HepG2 (cell line): ENCODE data around the gene GJD3. TPM values are rescaled to one million over a fixed set of nuclear protein-coding genes. Genes with fewer than 3 reads are reported as not detected.

ENCODE experiments used
- AHDC1 ChIP-seq: sonication (generic); formaldehyde crosslinking; IDR thresholded peaks from 2 replicates; pipeline ENCODE4 v1.5.1; 2020; ENCODE audit warnings: mild to moderate bottlenecking, missing genetic modification reagents, borderline replicate concordance
- ATF5 ChIP-seq: sonication (generic); formaldehyde crosslinking; IDR thresholded peaks from 2 replicates; pipeline ENCODE4 v1.4.0; 2020; ENCODE audit warnings: mild to moderate bottlenecking, low read depth, missing genetic modification reagents
- CCDC6 ChIP-seq: sonication (generic); formaldehyde crosslinking; IDR thresholded peaks from 2 replicates; pipeline ENCODE4 v1.8.1; 2022; ENCODE audit warnings: mild to moderate bottlenecking, missing genetic modification reagents, moderate library complexity
- DNMT1 ChIP-seq: sonication (generic); formaldehyde crosslinking; IDR thresholded peaks from 2 replicates; pipeline ENCODE4 v1.5.1; 2020; ENCODE audit warnings: mild to moderate bottlenecking, missing genetic modification reagents
- DNMT3B ChIP-seq: conservative IDR thresholded peaks from 2 replicates; pipeline ENCODE4 v1.6.1; 2016; ENCODE audit warnings: missing biosample characterization, control low read depth
- FLYWCH1 ChIP-seq: sonication (generic); formaldehyde crosslinking; IDR thresholded peaks from 2 replicates; pipeline ENCODE4 v1.8.1; 2023; ENCODE audit warnings: mild to moderate bottlenecking, missing genetic modification reagents
- HINFP ChIP-seq: sonication (generic); formaldehyde crosslinking; IDR thresholded peaks from 2 replicates; pipeline ENCODE4 v1.4.0; 2020; ENCODE audit warnings: low read depth, mild to moderate bottlenecking, missing genetic modification reagents
- HOXA5 ChIP-seq: sonication (generic); formaldehyde crosslinking; IDR thresholded peaks from 2 replicates; pipeline ENCODE4 v1.4.0; 2020; ENCODE audit warnings: missing genetic modification reagents
- MAFG ChIP-seq: sonication (generic); formaldehyde crosslinking; IDR thresholded peaks from 2 replicates; pipeline ENCODE4 v1.5.1; 2020; ENCODE audit warnings: mild to moderate bottlenecking, missing genetic modification reagents
- SAP130 ChIP-seq: IDR thresholded peaks from 2 replicates; pipeline ENCODE4 v1.6.1; 2016; ENCODE audit warnings: low read depth
- TBL1XR1 ChIP-seq: fragments of 150-350 bp; IDR thresholded peaks from 2 replicates; pipeline ENCODE4 v1.6.1; 2014; ENCODE audit warnings: borderline replicate concordance, low read length; ENCODE audit not compliant: partially characterized antibody
- YY1 ChIP-seq: IDR thresholded peaks from 2 replicates; pipeline ENCODE4 v1.6.1; 2011; ENCODE audit warnings: low read length, low read depth, moderate library complexity, mild to moderate bottlenecking; ENCODE audit not compliant: insufficient read depth, insufficient replicate concordance
- ZNF12 ChIP-seq: sonication (generic); formaldehyde crosslinking; IDR thresholded peaks from 2 replicates; pipeline ENCODE4 v1.5.0; 2020; ENCODE audit warnings: missing genetic modification reagents
- ZNF207 ChIP-seq: fragments of 450-650 bp; IDR thresholded peaks from 2 replicates; pipeline ENCODE4 v1.6.1; 2016; ENCODE audit warnings: antibody characterized with exemption, borderline replicate concordance
- ZNF235 ChIP-seq: sonication (generic); formaldehyde crosslinking; IDR thresholded peaks from 2 replicates; pipeline ENCODE4 v1.8.1; 2023; ENCODE audit warnings: mild to moderate bottlenecking, missing genetic modification reagents, borderline replicate concordance
- ZNF33B ChIP-seq: sonication (generic); formaldehyde crosslinking; IDR thresholded peaks from 2 replicates; pipeline ENCODE4 v1.5.1; 2020; ENCODE audit warnings: mild to moderate bottlenecking, missing genetic modification reagents
- ZNF446 ChIP-seq: sonication (generic); formaldehyde crosslinking; IDR thresholded peaks from 2 replicates; pipeline ENCODE4 v1.5.0; 2020; ENCODE audit warnings: mild to moderate bottlenecking, missing genetic modification reagents
- ZNF451 ChIP-seq: sonication (generic); formaldehyde crosslinking; IDR thresholded peaks from 2 replicates; pipeline ENCODE4 v1.5.0; 2020; ENCODE audit warnings: mild to moderate bottlenecking, missing genetic modification reagents
- ZNF567 ChIP-seq: sonication (generic); formaldehyde crosslinking; IDR thresholded peaks from 2 replicates; pipeline ENCODE4 v1.8.1; 2023; ENCODE audit warnings: mild to moderate bottlenecking, missing genetic modification reagents, borderline replicate concordance
- ZNF607 ChIP-seq: sonication (generic); formaldehyde crosslinking; IDR thresholded peaks from 2 replicates; pipeline ENCODE4 v1.5.1; 2020; ENCODE audit warnings: missing genetic modification reagents, mild to moderate bottlenecking, borderline replicate concordance
- ZNF816 ChIP-seq: sonication (generic); formaldehyde crosslinking; IDR thresholded peaks from 2 replicates; pipeline ENCODE4 v1.8.0; 2022; ENCODE audit warnings: missing genetic modification reagents, mild to moderate bottlenecking, borderline replicate concordance
- ZSCAN29 ChIP-seq: sonication (generic); formaldehyde crosslinking; conservative IDR thresholded peaks from 2 replicates; pipeline ENCODE4 v1.4.0; 2020; ENCODE audit warnings: mild to moderate bottlenecking, missing genetic modification reagents
- polyA plus RNA-seq, 8 experiments: library from polyadenylated mRNA; depleted of rRNA in 3 of 8; stranded (reverse) in 7 of 8; unstranded in 1 of 8; fragments of >200 nt; fragmentation: Illumina TruSeq in 4 of 8; extraction: Trizol in 4 of 8; gene quantifications; 2 replicates each; pipeline versions ENCODE4 v1.2.1 to v1.2.3, GENCODE V29; 2011 to 2016; ENCODE audit warnings: low read depth in 4 of 8, missing spikeins in 1 of 8, mixed read lengths in 1 of 8; ENCODE audit not compliant: insufficient read depth in 1 of 8
- total RNA-seq, 5 experiments: library from RNA; depleted of rRNA; stranded (reverse); fragments of >200 nt; fragmentation: Illumina TruSeq; extraction: Trizol; gene quantifications; 2 replicates each; pipeline ENCODE4 v1.2.3, GENCODE V29; 2016; ENCODE audit warnings: low read depth in 1 of 5

GJD3 gene
- total and polyA plus RNA-seq, 2 of the 13 experiments (the other 11 are each of a cell fraction or from before 2014, with no cell fraction given), result not detected

GRCh38 chr17:40340880-40341807, 23.4 kb downstream of the GJD3 start (continued):
- 0 out of 2 replicates have a peak, but pooled peaks have one; percentile 75 for TF ChIP-seq ZNF567 (CRISPR knock-in tag)
- TF ChIP-seq DNMT1, result peak; percentile 54; the same call in 1 of the 2 replicates
- TF ChIP-seq ZNF816, result no peak
- TF ChIP-seq SAP130 (CRISPR knock-in tag), result peak; percentile 94
- no peak; the same call in 1 of the 2 replicates for TF ChIP-seq ATF5 (CRISPR knock-in tag)
- TF ChIP-seq ZNF33B (CRISPR knock-in tag), result no peak
- TF ChIP-seq ZNF607, result no peak
- TF ChIP-seq FLYWCH1 (CRISPR knock-in tag), result no peak
- no peak for TF ChIP-seq DNMT3B (CRISPR knock-in tag)
- no peak for TF ChIP-seq CCDC6 (CRISPR knock-in tag)
- peak; percentile 91; the same call in 1 of the 2 replicates for TF ChIP-seq HOXA5 (CRISPR knock-in tag)
- no peak for TF ChIP-seq TBL1XR1
- TF ChIP-seq ZNF12 (CRISPR knock-in tag), result peak; percentile 30; the same call in 1 of the 2 replicates
- TF ChIP-seq MAFG (CRISPR knock-in tag), result no peak
- TF ChIP-seq AHDC1 (CRISPR knock-in tag), result no peak
- TF ChIP-seq HINFP (CRISPR knock-in tag), result peak; percentile 74; the same call in 1 of the 2 replicates
- no peak for TF ChIP-seq ZNF207
- TF ChIP-seq ZNF446, result peak; percentile 49; the same call in 1 of the 2 replicates
- TF ChIP-seq ZSCAN29 (CRISPR knock-in tag), result peak; percentile 63; the same call in 1 of the 2 replicates
- TF ChIP-seq ZNF235 (CRISPR knock-in tag), result no peak
- TF ChIP-seq ZNF451 (CRISPR knock-in tag), result peak; percentile 92; the same call in 1 of the 2 replicates
- TF ChIP-seq YY1, result no peak
